Measurements from ENCODE around the gene CRMP1.

CRMP1 gene

GRCh38 chr4:5888222-5889001, 4.5 kb downstream of the CRMP1 start:
- DNase-seq (ENCODE audit: low read depth in 3 of 3) = no peak

- no peak for DNase-seq (ENCODE audit: low read depth in 3 of 3)
Measured at GRCh38 chr4:5887361-5888221, 5.3 kb downstream of the CRMP1 start.

GRCh38 chr4:5887011-5887360, 5.9 kb downstream of the CRMP1 start:
- DNase-seq (ENCODE audit: low read depth in 3 of 3) = no peak

GRCh38 chr4:5885733-5886132, 7.2 kb downstream of the CRMP1 start:
- DNase-seq (ENCODE audit: low read depth in 3 of 3) = no peak

- DNase-seq (ENCODE audit: low read depth in 3 of 3) = no peak
Measured at GRCh38 chr4:5884796-5885195, 8.1 kb downstream of the CRMP1 start.

GRCh38 chr4:5883916-5884315, 9.0 kb downstream of the CRMP1 start:
- DNase-seq (ENCODE audit: low read depth in 3 of 3) = no peak

GRCh38 chr4:5882947-5883346, 9.9 kb downstream of the CRMP1 start:
- DNase-seq (ENCODE audit: low read depth in 3 of 3) = no peak

GRCh38 chr4:5881340-5881739, 11.5 kb downstream of the CRMP1 start:
- no peak for DNase-seq (ENCODE audit: low read depth in 3 of 3)

GRCh38 chr4:5878359-5878758, 14.5 kb downstream of the CRMP1 start:
- no peak for DNase-seq (ENCODE audit: low read depth in 3 of 3)

GRCh38 chr4:5877392-5877791, 15.5 kb downstream of the CRMP1 start:
- DNase-seq (ENCODE audit: low read depth in 3 of 3) = no peak

- no peak for DNase-seq (ENCODE audit: low read depth in 3 of 3)
Measured at GRCh38 chr4:5874811-5875449, 18.0 kb downstream of the CRMP1 start.

GRCh38 chr4:5870701-5871100, 22.2 kb downstream of the CRMP1 start:
- no peak for DNase-seq (ENCODE audit: low read depth in 3 of 3)

- DNase-seq (ENCODE audit: low read depth in 3 of 3) = no peak
Measured at GRCh38 chr4:5869966-5870619, 22.8 kb downstream of the CRMP1 start.

GRCh38 chr4:5867866-5868265, 25.0 kb downstream of the CRMP1 start:
- DNase-seq (ENCODE audit: low read depth in 3 of 3) = no peak

- no peak for DNase-seq (ENCODE audit: low read depth in 3 of 3)
Measured at GRCh38 chr4:5866841-5867813, 25.8 kb downstream of the CRMP1 start.

GRCh38 chr4:5865896-5866599, 26.8 kb downstream of the CRMP1 start:
- DNase-seq (ENCODE audit: low read depth in 3 of 3) = no peak

GRCh38 chr4:5863461-5864113, 29.3 kb downstream of the CRMP1 start:
- peak; percentile 28 to 60 (median 46) for DNase-seq (ENCODE audit: low read depth in 3 of 3)

- no peak for DNase-seq (ENCODE audit: low read depth in 3 of 3)
Measured at GRCh38 chr4:5858020-5858769, 34.7 kb downstream of the CRMP1 start.

- no peak for DNase-seq (ENCODE audit: low read depth in 3 of 3)
Measured at GRCh38 chr4:5857199-5857598, 35.7 kb downstream of the CRMP1 start.

All from stimulated activated CD4-positive, alpha-beta T cell treated with anti-CD3 and anti-CD28 coated beads, TNF-alpha, amount 100 ng/mL, for 48 hours (primary cell).